ENCODE measurements around the gene RAB22A.

The RAB22A gene

GRCh38 chr20:58374027-58374850, 64.7 kb downstream of the RAB22A start:
- H3K36me3 ChIP-seq (replicated peaks; ENCODE audit: low read depth, low read length): no peaks in the 10 kb centered on the region
- H2AFZ ChIP-seq (ENCODE audit: low read depth, low read length): no peak overlapping the region; the same call in 1 of the 2 replicates
- no peak overlapping the region for H3K27ac ChIP-seq (ENCODE audit: low read length)
- no peaks in the 10 kb centered on the region for H4K20me1 ChIP-seq (ENCODE audit: insufficient read depth, low read length)
- TF ChIP-seq EZH2phosphoT487 (IDR thresholded peaks at IDR 0.05; ENCODE audit: low read depth) (no peak), CTCF (IDR thresholded peaks at IDR 0.05; ENCODE audit: low read depth, low read length) (no peak)
- no peak overlapping the region for H3K9ac ChIP-seq (ENCODE audit: low read length)
- H3K9me3 ChIP-seq (ENCODE audit: insufficient read depth, low read length): no peaks in the 10 kb centered on the region
- peak overlapping the region; percentile 45 for H3K4me3 ChIP-seq (ENCODE audit: low read length)
- H3K4me1 ChIP-seq (ENCODE audit: low read length): peaks cover 11% of the 10 kb centered on the region
- peaks cover 14% of the 10 kb centered on the region for H3K27me3 ChIP-seq (ENCODE audit: low read depth, low read length)
- peak overlapping the region; percentile 52 for H3K4me2 ChIP-seq (ENCODE audit: low read length)
- H3K79me2 ChIP-seq (ENCODE audit: low read length): no peaks in the 10 kb centered on the region

GRCh38 chr20:58374906-58375758, 65.6 kb downstream of the RAB22A start:
- H3K9ac ChIP-seq (ENCODE audit: low read length): no peak overlapping the region

GRCh38 chr20:58375759-58376352, 66.3 kb downstream of the RAB22A start:
- no peaks in the 10 kb centered on the region for H4K20me1 ChIP-seq (ENCODE audit: insufficient read depth, low read length)
- no peak overlapping the region for H3K9ac ChIP-seq (ENCODE audit: low read length)
- no peak overlapping the region for H3K27ac ChIP-seq (ENCODE audit: low read length)
- H3K4me1 ChIP-seq (ENCODE audit: low read length): peaks cover 11% of the 10 kb centered on the region
- H3K4me3 ChIP-seq (ENCODE audit: low read length): no peak overlapping the region
- H3K9me3 ChIP-seq (ENCODE audit: insufficient read depth, low read length): 0 out of 2 replicates have a peak, but pooled peaks cover 2% of the 10 kb centered on the region
- H3K36me3 ChIP-seq (replicated peaks; ENCODE audit: low read depth, low read length): no peaks in the 10 kb centered on the region
- H3K27me3 ChIP-seq (ENCODE audit: low read depth, low read length): peaks cover 16% of the 10 kb centered on the region
- no peak for TF ChIP-seq CTCF (IDR thresholded peaks at IDR 0.05; ENCODE audit: low read depth, low read length)
- TF ChIP-seq EZH2phosphoT487 (IDR thresholded peaks at IDR 0.05; ENCODE audit: low read depth): no peak
- H3K79me2 ChIP-seq (ENCODE audit: low read length): no peaks in the 10 kb centered on the region
- no peak overlapping the region for H2AFZ ChIP-seq (ENCODE audit: low read depth, low read length)
- H3K4me2 ChIP-seq (ENCODE audit: low read length): peak overlapping the region; percentile 52; the same call in 1 of the 2 replicates

More at GRCh38 chr20:58374906-58375758, 65.6 kb downstream of the RAB22A start:
- Histone ChIP-seq H3K4me1 (ENCODE audit: low read length) (peaks cover 11% of the 10 kb centered on the region), H3K79me2 (ENCODE audit: low read length) (no peaks in the 10 kb centered on the region), H3K9me3 (ENCODE audit: insufficient read depth, low read length) (no peaks in the 10 kb centered on the region), H3K4me3 (ENCODE audit: low read length) (peak overlapping the region; percentile 45), H3K4me2 (ENCODE audit: low read length) (peak overlapping the region; percentile 52), H3K27me3 (ENCODE audit: low read depth, low read length) (peaks cover 16% of the 10 kb centered on the region), H3K27ac (ENCODE audit: low read length) (no peak overlapping the region), H3K36me3 (replicated peaks; ENCODE audit: low read depth, low read length) (no peaks in the 10 kb centered on the region), H4K20me1 (ENCODE audit: insufficient read depth, low read length) (no peaks in the 10 kb centered on the region), H2AFZ (ENCODE audit: low read depth, low read length) (peak overlapping the region; percentile 40; the same call in 1 of the 2 replicates)
- TF ChIP-seq CTCF (IDR thresholded peaks at IDR 0.05; ENCODE audit: low read depth, low read length): no peak
- TF ChIP-seq EZH2phosphoT487 (IDR thresholded peaks at IDR 0.05; ENCODE audit: low read depth): no peak
